ENCODE measurements around the gene POLE.

Gene POLE

GRCh38 chr12:132710405-132711079 lies 23.4 kb upstream of the POLE start, which contains the start of gene PGAM5 (continued):
- TF ChIP-seq PRDM1 (tag by site-specific recombination; IDR thresholded peaks at IDR 0.05) (no peak), KLF17 (tag by site-specific recombination; IDR thresholded peaks at IDR 0.05) (no peak), ZSCAN30 (tag by site-specific recombination; IDR thresholded peaks at IDR 0.05) (peak; percentile 86), ZNF561 (tag by site-specific recombination; IDR thresholded peaks at IDR 0.05; ENCODE audit: borderline replicate concordance) (peak; percentile 84), KLF16 (tag by site-specific recombination; IDR thresholded peaks at IDR 0.05) (peak; percentile 73), ZNF280D (tag by site-specific recombination; IDR thresholded peaks at IDR 0.05) (no peak)

GRCh38 chr12:132710043-132710404 lies 22.9 kb upstream of the POLE start:
- ChIA-PET CTCF (no interaction called here), POLR2A (interaction anchor here (0.7 kb wide), 1 partner anchor 9 kb away, joined by 3 read pairs; no protein-coding TSS in a partner anchor)
- H3K4me3 ChIP-seq (ENCODE audit: low read depth, low read length) = peak overlapping the region; percentile 83
- H3K36me3 ChIP-seq (ENCODE audit: control insufficient read depth in 2 of 2, insufficient read depth in 1 of 2, low read length in 2 of 2) = peaks cover 10 to 29% of the 10 kb centered on the region in 2 experiments; a peak in 2 of 3 replicates
- H3K9me3 ChIP-seq (ENCODE audit: control insufficient read depth, insufficient read depth, low read depth, low read length) = no peaks in the 10 kb centered on the region
- TF ChIP-seq ZBTB48 (tag by site-specific recombination; IDR thresholded peaks at IDR 0.05) (peak; percentile 49; the same call in 1 of the 2 replicates), ZBTB20 (tag by site-specific recombination; IDR thresholded peaks at IDR 0.05) (peak; percentile 45; the same call in 1 of the 2 replicates), KLF17 (tag by site-specific recombination; IDR thresholded peaks at IDR 0.05) (no peak), GLIS2 (tag by site-specific recombination; IDR thresholded peaks at IDR 0.05) (peak; percentile 51; the same call in 1 of the 2 replicates)
- peak overlapping the region; percentile 87 for H3K27ac ChIP-seq (ENCODE audit: extremely low read depth, low read depth, low read length)
- H3K4me1 ChIP-seq (ENCODE audit: control insufficient read depth, insufficient read depth, low read length) = no peaks in the 10 kb centered on the region

GRCh38 chr12:132708150-132708549 lies 21.0 kb upstream of the POLE start:
- H3K36me3 ChIP-seq (ENCODE audit: control insufficient read depth in 2 of 2, insufficient read depth in 1 of 2, low read length in 2 of 2) = peaks cover 6 to 30% of the 10 kb centered on the region in 2 experiments; a peak in 2 of 3 replicates
- no peak overlapping the region for H3K4me3 ChIP-seq (ENCODE audit: low read depth, low read length)
- H3K9me3 ChIP-seq (ENCODE audit: control insufficient read depth, insufficient read depth, low read depth, low read length) = no peaks in the 10 kb centered on the region
- no peak overlapping the region for H3K27ac ChIP-seq (ENCODE audit: extremely low read depth, low read depth, low read length)
- CTCF ChIA-PET = interaction anchor here (0.8 kb wide), 1 partner anchor 473 kb away, joined by 3 read pairs; the partner anchor contains the start of gene ZNF268
- POLR2A ChIA-PET = no interaction called here
- no peaks in the 10 kb centered on the region for H3K4me1 ChIP-seq (ENCODE audit: control insufficient read depth, insufficient read depth, low read length)
- TF ChIP-seq ZNF23 (tag by site-specific recombination; IDR thresholded peaks at IDR 0.05; ENCODE audit: borderline replicate concordance) (no peak), ZNF473 (tag by site-specific recombination; IDR thresholded peaks at IDR 0.05) (no peak), ZNF510 (tag by site-specific recombination; IDR thresholded peaks at IDR 0.05; ENCODE audit: insufficient replicate concordance) (no peak), ZNF211 (tag by site-specific recombination; IDR thresholded peaks at IDR 0.05; ENCODE audit: low read depth) (no peak), ZSCAN23 (tag by site-specific recombination; IDR thresholded peaks at IDR 0.05) (no peak), ZNF398 (tag by site-specific recombination; IDR thresholded peaks at IDR 0.05) (no peak), ZNF600 (tag by site-specific recombination; IDR thresholded peaks at IDR 0.05) (peak; percentile 38; the same call in 1 of the 2 replicates), ZNF18 (tag by site-specific recombination; IDR thresholded peaks at IDR 0.05) (no peak), ZNF174 (tag by site-specific recombination; IDR thresholded peaks at IDR 0.05) (no peak), PRDM1 (tag by site-specific recombination; IDR thresholded peaks at IDR 0.05) (peak; percentile 65), ZNF354C (tag by site-specific recombination; IDR thresholded peaks at IDR 0.05; ENCODE audit: borderline replicate concordance, low read depth) (no peak), ZNF214 (tag by site-specific recombination; IDR thresholded peaks at IDR 0.05; ENCODE audit: borderline replicate concordance) (no peak), SP7 (tag by site-specific recombination; IDR thresholded peaks at IDR 0.05) (no peak), ZNF155 (tag by site-specific recombination; IDR thresholded peaks at IDR 0.05) (no peak), ZNF157 (tag by site-specific recombination; IDR thresholded peaks at IDR 0.05) (no peak)

All from HEK293 (cell line).